ENCODE results near the gene ING1. TPM values are rescaled to one million over a fixed set of nuclear protein-coding genes. Genes with fewer than 3 reads are reported as not detected.

The ING1 gene
- total RNA-seq (2022; extraction: Qiagen RNA extraction; ENCODE audit: low read depth) = 9.2 to 13.5 TPM (median 11.2 TPM) in 5 replicates

GRCh38 chr13:110713642-110713952 lies at the start of gene ING1:
Gene ING1 (plus strand): TSS chr13:110713700. CDS start chr13:110714150, 450 bp downstream.

GRCh38 chr13:110705826-110706569 lies 7.5 kb upstream of the ING1 start, which contains the start of gene CARS2:
Gene CARS2 (minus strand): TSS chr13:110706116. CDS start chr13:110706093, 23 bp downstream.

Other genes with a start within 250 kb of the ING1 start
- gene RAB20, start 152.0 kb upstream of the ING1 start, total RNA-seq (2022; extraction: Qiagen RNA extraction; ENCODE audit: low read depth) = 1.1 to 1.9 TPM (median 1.5 TPM) in 5 replicates
- 11.8 to 19.6 TPM (median 18.7 TPM) in 5 replicates for gene NAXD, start 98.2 kb upstream of the ING1 start, total RNA-seq (2022; extraction: Qiagen RNA extraction; ENCODE audit: low read depth)
- gene CARS2, start 7.6 kb upstream of the ING1 start, total RNA-seq (2022; extraction: Qiagen RNA extraction; ENCODE audit: low read depth) = 43.1 to 68.8 TPM (median 57.1 TPM) in 5 replicates
- 37.9 to 43.8 TPM (median 42.6 TPM) in 5 replicates for gene ANKRD10, start 201.4 kb downstream of the ING1 start, total RNA-seq (2022; extraction: Qiagen RNA extraction; ENCODE audit: low read depth)

Data from A549 treated with ZK216348 at 1 μM for 4 hours (cell line).